IMR-90 (cell line): ENCODE measurements around the gene SCN10A.

Source experiments
- FOS ChIP-seq: fragments of 150-350 bp; IDR thresholded peaks from 2 replicates; pipeline ENCODE4 v1.6.1; 2016; ENCODE audit warnings: low read depth, low read length
- MAZ ChIP-seq: IDR thresholded peaks from 2 replicates; pipeline ENCODE4 v1.6.1; 2012; ENCODE audit warnings: low read depth, mild to moderate bottlenecking, low read length, improper control_type of control experiment, moderate library complexity, borderline replicate concordance
- MXI1 ChIP-seq: IDR thresholded peaks from 2 replicates; pipeline ENCODE4 v1.6.1; 2012; ENCODE audit warnings: low read depth, mild to moderate bottlenecking, low read length, moderate library complexity, borderline replicate concordance
- POLR2A ChIP-seq: IDR thresholded peaks from 2 replicates; pipeline ENCODE4 v1.6.1; 2012; ENCODE audit warnings: mild to moderate bottlenecking, low read depth, low read length
- RAD21 ChIP-seq: IDR thresholded peaks from 2 replicates; pipeline ENCODE4 v1.6.1; 2012; ENCODE audit warnings: low read length, improper control_type of control experiment
- RCOR1 ChIP-seq: IDR thresholded peaks from 2 replicates; pipeline ENCODE4 v1.6.1; 2012; ENCODE audit warnings: mild to moderate bottlenecking, low read length, improper control_type of control experiment; ENCODE audit not compliant: insufficient replicate concordance
- RFX5 ChIP-seq: IDR thresholded peaks from 2 replicates; pipeline ENCODE4 v1.8.0; 2012; ENCODE audit warnings: low read depth, mild to moderate bottlenecking, low read length, moderate library complexity
- SMC3 ChIP-seq: fragments of 150-350 bp; IDR thresholded peaks from 2 replicates; pipeline ENCODE4 v1.6.1; 2016; ENCODE audit warnings: low read depth, mild to moderate bottlenecking, antibody characterized with exemption, low read length, moderate library complexity
- TF ChIP-seq, protein P1 (sequence below): conservative IDR thresholded peaks from 2 replicates; pipeline ENCODE4 v1.5.1; 2012; ENCODE audit warnings: mild to moderate bottlenecking, low read depth, low read length, improper control_type of control experiment
- TF ChIP-seq, protein P2 (sequence below): fragments of 150-350 bp; IDR thresholded peaks from 2 replicates; pipeline ENCODE4 v1.6.1; 2017; ENCODE audit warnings: mild to moderate bottlenecking, antibody characterized with exemption, low read length, low read depth

GRCh38 chr3:38696034-38696433 lies 120.0 kb downstream of the SCN10A start:
- TF ChIP-seq, protein P1, sequence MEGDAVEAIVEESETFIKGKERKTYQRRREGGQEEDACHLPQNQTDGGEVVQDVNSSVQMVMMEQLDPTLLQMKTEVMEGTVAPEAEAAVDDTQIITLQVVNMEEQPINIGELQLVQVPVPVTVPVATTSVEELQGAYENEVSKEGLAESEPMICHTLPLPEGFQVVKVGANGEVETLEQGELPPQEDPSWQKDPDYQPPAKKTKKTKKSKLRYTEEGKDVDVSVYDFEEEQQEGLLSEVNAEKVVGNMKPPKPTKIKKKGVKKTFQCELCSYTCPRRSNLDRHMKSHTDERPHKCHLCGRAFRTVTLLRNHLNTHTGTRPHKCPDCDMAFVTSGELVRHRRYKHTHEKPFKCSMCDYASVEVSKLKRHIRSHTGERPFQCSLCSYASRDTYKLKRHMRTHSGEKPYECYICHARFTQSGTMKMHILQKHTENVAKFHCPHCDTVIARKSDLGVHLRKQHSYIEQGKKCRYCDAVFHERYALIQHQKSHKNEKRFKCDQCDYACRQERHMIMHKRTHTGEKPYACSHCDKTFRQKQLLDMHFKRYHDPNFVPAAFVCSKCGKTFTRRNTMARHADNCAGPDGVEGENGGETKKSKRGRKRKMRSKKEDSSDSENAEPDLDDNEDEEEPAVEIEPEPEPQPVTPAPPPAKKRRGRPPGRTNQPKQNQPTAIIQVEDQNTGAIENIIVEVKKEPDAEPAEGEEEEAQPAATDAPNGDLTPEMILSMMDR = no peak
- TF ChIP-seq SMC3 (no peak), RCOR1 (no peak), POLR2A (no peak), RAD21 (no peak), MAZ (no peak), RFX5 (no peak), FOS (no peak), MXI1 (no peak)
- TF ChIP-seq, protein P2, sequence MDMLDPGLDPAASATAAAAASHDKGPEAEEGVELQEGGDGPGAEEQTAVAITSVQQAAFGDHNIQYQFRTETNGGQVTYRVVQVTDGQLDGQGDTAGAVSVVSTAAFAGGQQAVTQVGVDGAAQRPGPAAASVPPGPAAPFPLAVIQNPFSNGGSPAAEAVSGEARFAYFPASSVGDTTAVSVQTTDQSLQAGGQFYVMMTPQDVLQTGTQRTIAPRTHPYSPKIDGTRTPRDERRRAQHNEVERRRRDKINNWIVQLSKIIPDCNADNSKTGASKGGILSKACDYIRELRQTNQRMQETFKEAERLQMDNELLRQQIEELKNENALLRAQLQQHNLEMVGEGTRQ = no peak
